HL-60/S4 treated with retinoic acid at 250 ng/mL for 4 days and 3 days (cell line): ENCODE measurements around the gene BRSK2.

ENCODE experiments used
- in situ Hi-C: fragments of 300-500 bp; cut with MboI; formaldehyde crosslinking; loops from 2 replicates; pipeline ENCODE4 v1.7.0; 2022; ENCODE audit warnings: low sequenced_read_pairs

Gene BRSK2

GRCh38 chr11:1461826-1462697 lies 72.3 kb downstream of the BRSK2 start:
- in situ Hi-C loops: no loop called here

GRCh38 chr11:1462698-1462975 lies 72.9 kb downstream of the BRSK2 start:
- in situ Hi-C loops: no loop called here

GRCh38 chr11:1463056-1463455 lies 73.3 kb downstream of the BRSK2 start:
- in situ Hi-C loops: no loop called here

GRCh38 chr11:1466784-1467183 lies 77.0 kb downstream of the BRSK2 start:
- in situ Hi-C loops: no loop called here

- in situ Hi-C loops: no loop called here
Observed at GRCh38 chr11:1467270-1467669, 77.5 kb downstream of the BRSK2 start.

- in situ Hi-C loops: no loop called here
Observed at GRCh38 chr11:1468002-1468401, 78.3 kb downstream of the BRSK2 start.

GRCh38 chr11:1468473-1469066 lies 78.8 kb downstream of the BRSK2 start:
- in situ Hi-C loops: no loop called here

GRCh38 chr11:1469287-1469910 lies 79.7 kb downstream of the BRSK2 start:
- in situ Hi-C loops: no loop called here

GRCh38 chr11:1469911-1470680 lies 80.4 kb downstream of the BRSK2 start:
- in situ Hi-C loops: no loop called here

GRCh38 chr11:1470681-1471611 lies 81.2 kb downstream of the BRSK2 start:
- in situ Hi-C loops: no loop called here

- in situ Hi-C loops: no loop called here
Observed at GRCh38 chr11:1471736-1472135, 82.0 kb downstream of the BRSK2 start.

GRCh38 chr11:1472180-1473005 lies 82.7 kb downstream of the BRSK2 start:
- in situ Hi-C loops: no loop called here

GRCh38 chr11:1473011-1473628 lies 83.4 kb downstream of the BRSK2 start:
- in situ Hi-C loops: no loop called here

- in situ Hi-C loops: no loop called here
Observed at GRCh38 chr11:1473786-1474185, 84.1 kb downstream of the BRSK2 start.

- in situ Hi-C loops: no loop called here
Observed at GRCh38 chr11:1475841-1476240, 86.1 kb downstream of the BRSK2 start.

GRCh38 chr11:1476940-1477736 lies 87.4 kb downstream of the BRSK2 start:
- in situ Hi-C loops: no loop called here

- in situ Hi-C loops: no loop called here
Observed at GRCh38 chr11:1478011-1478410, 88.3 kb downstream of the BRSK2 start.

- in situ Hi-C loops: no loop called here
Observed at GRCh38 chr11:1478544-1478943, 88.8 kb downstream of the BRSK2 start.
